Activated T-cell treated with anti-CD3 and anti-CD28 coated beads, Interleukin-2, amount 50 U/mL, for 24 hours (primary cell): ENCODE data around the gene ABCC2.
"Not testable (repeated sequence)": the region's sequence is repeated elsewhere in the genome, so short reads cannot be mapped to it uniquely, and the experiment has no call there.

Experiments
- DNase-seq: peaks from one replicate; pipeline ENCODE4 v3.0.0-alpha.2; 2020
- H3K27ac Mint-ChIP-seq: 2 replicates; pipeline ENCODE4 v1.8.0; 2020; ENCODE audit warnings: mild to moderate bottlenecking, mixed read lengths
- H3K27me3 Mint-ChIP-seq: 2 replicates; pipeline ENCODE4 v1.8.0; 2020; ENCODE audit warnings: mixed read lengths
- H3K36me3 Mint-ChIP-seq: 2 replicates; pipeline ENCODE4 v1.8.0; 2020; ENCODE audit warnings: low read depth, mixed read lengths
- H3K4me1 Mint-ChIP-seq: 2 replicates; pipeline ENCODE4 v1.8.0; 2020; ENCODE audit warnings: low read depth, mixed read lengths
- H3K4me3 Mint-ChIP-seq: 2 replicates; pipeline ENCODE4 v1.8.0; 2020; ENCODE audit warnings: mild to moderate bottlenecking, moderate library complexity, mixed read lengths
- H3K9me3 Mint-ChIP-seq: 2 replicates; pipeline ENCODE4 v1.8.0; 2020; ENCODE audit warnings: mixed read lengths

ABCC2 gene

GRCh38 chr10:99782447-99783286, at the start of gene ABCC2:
ABCC2 (plus strand) TSS chr10:99782640; CDS start chr10:99782845, 205 bp downstream.
- Mint-ChIP-seq H3K27ac (no peak within 1 kb of the TSS), H3K27me3 (no peaks in the 10 kb centered on the region), H3K4me3 (no peak within 1 kb of the TSS), H3K36me3 (peaks cover 4% of the 10 kb centered on the region), H3K9me3 (no peaks in the 10 kb centered on the region), H3K4me1 (peaks cover 2% of the 10 kb centered on the region)
- no peak for DNase-seq

DNA sequence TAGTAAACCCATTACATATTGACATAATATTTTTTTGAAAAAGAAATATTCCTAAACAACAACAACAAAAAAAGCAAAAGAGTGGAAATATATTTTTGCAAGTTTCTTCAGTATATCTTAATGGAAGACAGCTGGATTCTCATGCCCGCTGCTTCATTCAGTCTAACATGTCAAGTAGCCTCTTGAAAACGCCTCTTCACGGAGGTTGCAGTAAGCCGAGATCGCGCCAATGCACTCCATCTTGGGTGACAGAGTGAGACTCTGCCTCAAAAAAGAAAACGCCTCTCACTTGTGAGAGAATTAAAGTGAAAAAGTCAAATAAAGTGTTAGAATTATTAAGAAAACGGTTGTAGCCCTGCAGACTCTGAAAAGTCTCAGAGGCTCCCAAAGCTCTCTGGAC, 49.1 kb upstream of the ABCC2 start:
- H3K4me1 Mint-ChIP-seq, result peaks cover 46% of the 10 kb centered on the region
- peak overlapping the region; percentile 66 for H3K27ac Mint-ChIP-seq
- no peaks in the 10 kb centered on the region for H3K9me3 Mint-ChIP-seq
- DNase-seq, result no peak
- peaks cover 79% of the 10 kb centered on the region for H3K36me3 Mint-ChIP-seq
- no peaks in the 10 kb centered on the region for H3K27me3 Mint-ChIP-seq
- peak overlapping the region; percentile 99 for H3K4me3 Mint-ChIP-seq

DNA sequence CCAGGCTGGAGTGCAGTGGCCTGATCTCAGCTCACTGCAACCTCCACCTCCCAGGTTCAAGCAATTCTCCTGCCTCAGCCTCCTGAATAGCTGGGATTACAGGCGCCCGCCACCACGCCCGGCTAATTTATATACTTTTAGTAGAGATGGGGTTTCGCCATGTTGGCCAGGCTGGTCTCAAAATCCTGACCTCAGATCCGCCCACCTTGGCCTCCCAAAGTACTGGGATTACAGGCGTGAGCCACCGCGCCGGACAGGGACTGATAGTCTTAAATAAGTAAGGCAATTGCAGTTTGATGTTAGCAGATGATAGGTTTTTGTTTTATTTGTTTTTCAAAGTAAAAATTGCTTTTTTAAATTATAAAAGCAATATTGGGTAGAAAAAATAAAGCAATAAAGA, 48.3 kb upstream of the ABCC2 start:
- not testable (repeated sequence) for H3K27ac Mint-ChIP-seq, DNase-seq, H3K9me3 Mint-ChIP-seq, H3K27me3 Mint-ChIP-seq
- peaks cover 79% of the 10 kb centered on the region for H3K36me3 Mint-ChIP-seq
- H3K4me1 Mint-ChIP-seq, result peaks cover 42% of the 10 kb centered on the region
- peak overlapping the region; percentile 99 for H3K4me3 Mint-ChIP-seq

DNA sequence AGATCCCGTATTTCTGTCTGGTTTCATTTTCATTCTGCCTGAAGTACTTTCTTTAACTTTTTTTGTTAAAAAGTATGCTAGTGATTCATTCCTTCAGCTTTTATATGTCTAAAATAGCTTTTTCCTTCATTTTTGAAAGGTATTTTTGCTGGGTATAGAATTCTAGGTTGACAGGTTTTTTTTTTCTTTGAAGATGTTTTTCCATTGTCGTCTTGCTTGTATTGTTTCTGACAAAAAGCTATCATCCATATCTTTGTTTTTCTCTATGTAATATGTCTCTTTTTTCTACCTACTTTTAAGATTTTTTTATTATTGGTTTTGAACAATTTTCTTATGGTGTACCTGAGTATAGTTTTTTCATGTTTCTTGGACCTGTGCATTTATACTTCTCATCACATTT, 42.2 kb upstream of the ABCC2 start:
- H3K4me3 Mint-ChIP-seq, result no peak overlapping the region
- peaks cover 40% of the 10 kb centered on the region for H3K4me1 Mint-ChIP-seq
- no peak for DNase-seq
- H3K9me3 Mint-ChIP-seq, result peaks cover 13% of the 10 kb centered on the region
- peaks cover 99% of the 10 kb centered on the region for H3K36me3 Mint-ChIP-seq
- no peak overlapping the region for H3K27ac Mint-ChIP-seq
- no peaks in the 10 kb centered on the region for H3K27me3 Mint-ChIP-seq

- DNase-seq, result no peak
- Mint-ChIP-seq H3K27ac (no peak overlapping the region), H3K36me3 (peaks cover 100% of the 10 kb centered on the region), H3K4me3 (no peak overlapping the region), H3K9me3 (peaks cover 13% of the 10 kb centered on the region), H3K27me3 (no peaks in the 10 kb centered on the region), H3K4me1 (peaks cover 35% of the 10 kb centered on the region)
Measured at GRCh38 chr10:99740933-99741559, 41.4 kb upstream of the ABCC2 start.

DNA sequence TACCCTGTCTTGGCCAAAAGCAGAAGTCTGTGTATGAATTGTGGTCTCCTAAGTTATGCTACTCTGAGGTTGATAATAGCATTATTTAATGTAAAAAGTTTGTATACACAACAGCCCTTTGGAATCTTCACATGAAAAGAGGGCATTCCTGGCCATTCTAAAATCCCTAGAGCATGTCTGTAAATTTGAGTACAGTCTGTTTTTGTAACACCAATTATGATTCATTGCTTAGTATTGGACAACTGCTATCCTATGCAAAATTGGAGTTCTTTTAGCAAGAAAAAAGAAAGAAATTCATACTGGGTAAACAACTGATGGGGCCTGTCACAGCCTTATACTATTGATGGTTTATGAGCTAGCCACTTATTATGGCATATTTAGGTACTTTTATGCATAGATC, 40.2 kb upstream of the ABCC2 start:
- DNase-seq, result no peak
- Mint-ChIP-seq H3K27me3 (no peaks in the 10 kb centered on the region), H3K4me1 (peaks cover 32% of the 10 kb centered on the region)

DNA sequence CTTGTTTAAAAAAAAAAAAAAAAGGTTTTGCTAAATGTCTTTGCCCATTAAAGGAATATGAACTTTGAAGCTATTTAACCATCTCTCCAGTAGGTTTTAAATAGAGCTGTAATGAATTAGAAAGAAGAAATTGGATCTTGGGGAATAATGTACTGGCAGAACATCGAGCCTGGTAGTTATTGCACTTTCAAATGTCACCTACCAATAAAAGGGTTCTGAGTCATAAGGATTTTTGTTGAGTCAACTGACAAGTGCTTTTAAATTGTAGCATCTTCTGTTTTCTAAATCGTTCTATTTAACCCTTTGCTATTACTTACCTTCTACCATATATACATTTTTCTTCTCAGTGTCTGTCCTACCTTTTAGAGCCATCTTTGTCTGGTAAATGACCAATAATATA, 39.7 kb upstream of the ABCC2 start:
- Mint-ChIP-seq H3K4me1 (peaks cover 28% of the 10 kb centered on the region), H3K36me3 (peaks cover 96% of the 10 kb centered on the region), H3K9me3 (peaks cover 13% of the 10 kb centered on the region), H3K27me3 (no peaks in the 10 kb centered on the region), H3K4me3 (no peak overlapping the region), H3K27ac (no peak overlapping the region)
- DNase-seq, result no peak

More for the DNA sequence above, 40.2 kb upstream of the ABCC2 start:
- Mint-ChIP-seq H3K27ac (no peak overlapping the region), H3K4me3 (no peak overlapping the region), H3K9me3 (peaks cover 13% of the 10 kb centered on the region), H3K36me3 (peaks cover 96% of the 10 kb centered on the region)

GRCh38 chr10:99743841-99744240, 38.6 kb upstream of the ABCC2 start:
- Mint-ChIP-seq H3K9me3 (peaks cover 13% of the 10 kb centered on the region), H3K27ac (no peak overlapping the region), H3K4me1 (peaks cover 31% of the 10 kb centered on the region), H3K27me3 (no peaks in the 10 kb centered on the region), H3K36me3 (peaks cover 96% of the 10 kb centered on the region), H3K4me3 (no peak overlapping the region)
- no peak for DNase-seq

DNA sequence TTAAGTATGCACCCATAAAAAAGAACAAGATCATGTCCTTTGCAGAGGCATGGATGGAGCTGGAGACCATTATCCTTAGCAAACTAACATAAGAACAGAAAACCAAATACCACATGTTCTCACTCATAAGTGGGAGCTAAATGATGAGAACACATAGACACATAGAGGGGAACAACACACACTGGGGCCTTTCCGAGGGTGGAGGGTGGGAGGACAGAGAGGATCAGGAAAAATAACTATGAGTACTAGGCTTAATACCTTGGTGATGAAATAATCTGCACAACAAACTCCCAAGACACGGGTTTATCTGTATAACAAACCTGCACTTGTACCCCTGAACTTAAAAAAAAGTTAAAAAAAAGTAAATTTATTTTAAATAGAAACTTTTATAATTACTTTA, 36.3 kb upstream of the ABCC2 start:
- not testable (repeated sequence) for H3K4me3 Mint-ChIP-seq, H3K27ac Mint-ChIP-seq, H3K9me3 Mint-ChIP-seq, DNase-seq, H3K27me3 Mint-ChIP-seq
- H3K4me1 Mint-ChIP-seq, result peaks cover 29% of the 10 kb centered on the region
- H3K36me3 Mint-ChIP-seq, result peaks cover 96% of the 10 kb centered on the region

GRCh38 chr10:99748823-99749451, 33.5 kb upstream of the ABCC2 start:
- H3K27me3 Mint-ChIP-seq, result no peaks in the 10 kb centered on the region
- no peak overlapping the region for H3K27ac Mint-ChIP-seq
- H3K36me3 Mint-ChIP-seq, result peaks cover 94% of the 10 kb centered on the region
- H3K4me1 Mint-ChIP-seq, result peaks cover 8% of the 10 kb centered on the region
- no peak for DNase-seq
- no peak overlapping the region for H3K4me3 Mint-ChIP-seq
- H3K9me3 Mint-ChIP-seq, result no peaks in the 10 kb centered on the region

DNA sequence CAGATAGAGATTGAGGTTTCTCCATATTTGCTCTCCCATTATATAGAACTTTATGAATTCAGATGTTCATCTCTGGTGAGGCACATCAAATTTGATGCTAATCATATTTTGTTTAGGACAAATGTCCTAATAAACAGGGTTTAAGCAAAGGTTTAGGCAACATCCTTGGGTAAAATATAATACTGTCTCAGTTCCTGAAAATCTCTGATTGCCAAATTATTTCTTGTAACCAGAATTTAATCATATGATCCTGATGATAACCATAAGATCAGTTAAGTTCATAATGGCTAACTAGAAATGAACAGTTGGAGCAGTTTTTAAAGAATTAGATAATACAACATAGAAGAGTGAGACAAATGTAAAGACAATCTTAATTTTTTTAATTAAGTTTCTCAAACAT, 31.8 kb upstream of the ABCC2 start:
- Mint-ChIP-seq H3K4me1 (peaks cover 6% of the 10 kb centered on the region), H3K36me3 (peaks cover 94% of the 10 kb centered on the region), H3K4me3 (no peak overlapping the region), H3K27ac (no peak overlapping the region), H3K9me3 (no peaks in the 10 kb centered on the region), H3K27me3 (no peaks in the 10 kb centered on the region)
- no peak for DNase-seq

DNA sequence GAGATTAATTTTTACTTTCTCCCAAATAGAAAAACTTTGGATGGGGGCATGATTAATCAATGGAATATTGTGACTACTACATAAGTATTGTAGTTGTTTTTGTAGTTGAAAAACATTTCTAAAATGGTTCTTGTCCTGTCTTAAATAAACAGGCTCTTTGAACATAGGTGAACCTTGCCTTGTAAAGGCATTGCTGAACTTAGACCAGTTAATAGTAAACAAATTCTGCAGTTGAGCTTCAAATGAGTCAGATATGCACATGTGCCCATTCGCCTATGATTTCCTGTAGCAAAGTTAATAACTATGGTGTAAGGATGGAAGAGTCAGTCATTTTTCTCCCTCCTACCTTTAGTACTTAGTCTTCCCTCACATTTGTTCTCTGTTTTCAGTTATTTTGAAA, 27.8 kb upstream of the ABCC2 start:
- Mint-ChIP-seq H3K4me3 (no peak overlapping the region), H3K9me3 (no peaks in the 10 kb centered on the region), H3K27me3 (no peaks in the 10 kb centered on the region), H3K27ac (no peak overlapping the region), H3K36me3 (peaks cover 97% of the 10 kb centered on the region), H3K4me1 (no peaks in the 10 kb centered on the region)
- DNase-seq, result no peak

DNA sequence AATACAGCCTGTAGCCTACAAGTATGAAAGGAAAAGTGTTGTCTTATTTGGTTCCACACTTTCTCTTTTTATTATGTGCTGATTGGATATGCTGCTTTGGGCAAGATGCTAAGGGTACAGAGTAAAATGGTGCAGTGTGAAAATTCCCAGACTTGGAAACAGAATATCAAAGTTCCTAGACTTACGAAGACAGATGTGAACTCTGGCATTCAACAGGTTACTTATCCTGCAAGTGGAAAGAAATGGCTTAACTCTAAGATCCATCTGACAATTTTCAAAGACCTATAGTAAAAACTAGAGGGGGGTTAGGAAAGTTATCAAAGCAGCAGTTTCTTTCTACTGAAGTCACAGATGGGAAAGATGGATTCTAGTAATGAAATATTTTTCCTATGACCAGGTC, 26.3 kb upstream of the ABCC2 start:
- H3K36me3 Mint-ChIP-seq, result peaks cover 97% of the 10 kb centered on the region
- H3K4me3 Mint-ChIP-seq, result no peak overlapping the region
- no peak overlapping the region for H3K27ac Mint-ChIP-seq
- peaks cover under 1% of the 10 kb centered on the region for H3K9me3 Mint-ChIP-seq
- H3K4me1 Mint-ChIP-seq, result no peaks in the 10 kb centered on the region
- H3K27me3 Mint-ChIP-seq, result no peaks in the 10 kb centered on the region
- no peak for DNase-seq

- H3K9me3 Mint-ChIP-seq, result peaks cover 7% of the 10 kb centered on the region
- no peaks in the 10 kb centered on the region for H3K27me3 Mint-ChIP-seq
- no peaks in the 10 kb centered on the region for H3K4me1 Mint-ChIP-seq
- H3K4me3 Mint-ChIP-seq, result no peak overlapping the region
- peaks cover 92% of the 10 kb centered on the region for H3K36me3 Mint-ChIP-seq
- no peak overlapping the region for H3K27ac Mint-ChIP-seq
- DNase-seq, result no peak
Measured at GRCh38 chr10:99758211-99758891, 24.1 kb upstream of the ABCC2 start.
